GM21619 (cell line): ENCODE data around the gene ARHGEF25.
"Not testable (repeated sequence)": the region's sequence is repeated elsewhere in the genome, so short reads cannot be mapped to it uniquely, and the experiment has no call there.

Experiments used
- ATAC-seq: cut with Tn5 transposase; IDR thresholded peaks from one replicate; pipeline ENCODE4 v1.9.1; 2021; ENCODE audit not compliant: unreplicated experiment

Gene ARHGEF25

GRCh38 chr12:57611108-57611826 is at the start of gene ARHGEF25:
Gene ARHGEF25, plus strand, starts transcription at chr12:57611435. Its CDS starts 460 bp downstream, at chr12:57611895.
- ATAC-seq, result no peak

GRCh38 chr12:57563358-57563757 is 47.9 kb upstream of the ARHGEF25 start:
- ATAC-seq, result no peak

- no peak for ATAC-seq
Observed at GRCh38 chr12:57564178-57564740, 47.0 kb upstream of the ARHGEF25 start.

- ATAC-seq, result no peak
Observed at GRCh38 chr12:57568838-57569237, 42.4 kb upstream of the ARHGEF25 start.

GRCh38 chr12:57569858-57570257 is 41.4 kb upstream of the ARHGEF25 start:
- no peak for ATAC-seq

- not testable (repeated sequence) for ATAC-seq
Observed at GRCh38 chr12:57570438-57570837, 40.8 kb upstream of the ARHGEF25 start.

- no peak for ATAC-seq
Observed at GRCh38 chr12:57571926-57572762, 39.1 kb upstream of the ARHGEF25 start.

GRCh38 chr12:57574795-57575194 is 36.4 kb upstream of the ARHGEF25 start:
- ATAC-seq, result no peak

- no peak for ATAC-seq
Observed at GRCh38 chr12:57575771-57576612, 35.2 kb upstream of the ARHGEF25 start.

GRCh38 chr12:57576613-57577160 is 34.5 kb upstream of the ARHGEF25 start:
- ATAC-seq, result no peak

- no peak for ATAC-seq
Observed at GRCh38 chr12:57577981-57578758, 33.1 kb upstream of the ARHGEF25 start.

- no peak for ATAC-seq
Observed at GRCh38 chr12:57579011-57579410, 32.2 kb upstream of the ARHGEF25 start.

- no peak for ATAC-seq
Observed at GRCh38 chr12:57579677-57580465, 31.4 kb upstream of the ARHGEF25 start.

GRCh38 chr12:57580466-57580795 is 30.8 kb upstream of the ARHGEF25 start:
- no peak for ATAC-seq

GRCh38 chr12:57581802-57582201 is 29.4 kb upstream of the ARHGEF25 start:
- no peak for ATAC-seq

- ATAC-seq, result no peak
Observed at GRCh38 chr12:57582440-57582839, 28.8 kb upstream of the ARHGEF25 start.

GRCh38 chr12:57583008-57583831 is 28.0 kb upstream of the ARHGEF25 start:
- ATAC-seq, result peak; percentile 95

- ATAC-seq, result no peak
Observed at GRCh38 chr12:57584050-57584449, 27.2 kb upstream of the ARHGEF25 start.
